Neural cell (in vitro differentiated cells): ENCODE measurements around the gene PPY. TPM values are rescaled to one million over a fixed set of nuclear protein-coding genes. Genes with fewer than 3 reads are reported as not detected.

Experiments
- H2AFZ ChIP-seq: fragments of 200-600, 300-800 bp; sonication (generic), shearing (Covaris generic); 2 replicates; pipeline ENCODE4 v1.6.0; 2014; ENCODE audit warnings: low read depth, mild to moderate bottlenecking, antibody characterized with exemption, low read length, moderate library complexity
- H3F3A ChIP-seq: fragments of 200-600 bp; shearing (Covaris generic); 2 replicates; pipeline ENCODE4 v1.6.1; 2016; ENCODE audit warnings: mild to moderate bottlenecking, moderate library complexity, mixed read lengths, antibody characterized with exemption, low read length; ENCODE audit not compliant: insufficient read depth, poor library complexity, severe bottlenecking
- H3K27ac ChIP-seq: fragments of 200-600, 300-800 bp; sonication (generic), shearing (Covaris generic); 2 replicates; pipeline ENCODE4 v1.5.1; 2014; ENCODE audit warnings: mild to moderate bottlenecking, low read length, moderate library complexity
- H3K27me3 ChIP-seq: fragments of 300-800, 200-600 bp; sonication (generic), shearing (Covaris generic); 2 replicates; pipeline ENCODE4 v1.6.0; 2014; ENCODE audit warnings: mild to moderate bottlenecking, low read depth, low read length, moderate library complexity; ENCODE audit not compliant: insufficient read depth
- H3K36me3 ChIP-seq: fragments of 300-800, 200-600 bp; sonication (generic), shearing (Covaris generic); 2 replicates; pipeline ENCODE4 v1.5.1; 2014; ENCODE audit warnings: mild to moderate bottlenecking, antibody characterized with exemption, low read length, moderate library complexity; ENCODE audit not compliant: insufficient read depth
- H3K4me2 ChIP-seq: fragments of 300-800, 200-600 bp; sonication (generic), shearing (Covaris generic); 2 replicates; pipeline ENCODE4 v1.6.0; 2014; ENCODE audit warnings: mild to moderate bottlenecking, low read length
- H3K4me3 ChIP-seq: fragments of 300-800, 200-600 bp; sonication (generic), shearing (Covaris generic); 2 replicates; pipeline ENCODE4 v1.5.1; 2014; ENCODE audit warnings: mild to moderate bottlenecking, low read length, moderate library complexity
- H3K79me2 ChIP-seq: fragments of 200-600 bp; shearing (Covaris generic); replicated peaks from 2 replicates; pipeline ENCODE4 v1.6.0; 2014; ENCODE audit warnings: mild to moderate bottlenecking, low read length, moderate library complexity; ENCODE audit not compliant: insufficient read depth
- H3K9ac ChIP-seq: fragments of 300-800, 200-600 bp; sonication (generic), shearing (Covaris generic); 2 replicates; pipeline ENCODE4 v1.6.1; 2016; ENCODE audit warnings: mild to moderate bottlenecking, low read length, mixed read lengths
- H3K9me2 ChIP-seq: fragments of 200-600 bp; shearing (Covaris generic); 2 replicates; pipeline ENCODE4 v1.6.1; 2016; ENCODE audit warnings: mild to moderate bottlenecking, low read length, mixed read lengths; ENCODE audit not compliant: insufficient read depth
- H3K9me3 ChIP-seq: fragments of 200-600, 300-800 bp; sonication (generic), shearing (Covaris generic); 2 replicates; pipeline ENCODE4 v1.6.1; 2016; ENCODE audit warnings: mild to moderate bottlenecking, mixed run types, low read length, moderate library complexity, mixed read lengths
- H4K20me1 ChIP-seq: fragments of 200-600 bp; shearing (Covaris generic); 2 replicates; pipeline ENCODE4 v1.6.1; 2016; ENCODE audit warnings: mild to moderate bottlenecking, mixed run types; ENCODE audit not compliant: insufficient read depth
- EP300 ChIP-seq: fragments of 450-650 bp; conservative IDR thresholded peaks from 2 replicates; pipeline ENCODE4 v1.6.1; 2014; ENCODE audit warnings: antibody characterized with exemption, mild to moderate bottlenecking, moderate library complexity; ENCODE audit not compliant: poor library complexity, severe bottlenecking
- EZH2 ChIP-seq: fragments of 200-600, 300-800 bp; shearing (Covaris generic), sonication (generic); IDR thresholded peaks from 2 replicates; pipeline ENCODE4 v1.6.1; 2014; ENCODE audit warnings: antibody characterized with exemption, low read length, borderline replicate concordance, mild to moderate bottlenecking; ENCODE audit not compliant: insufficient read depth, poor library complexity, severe bottlenecking
- MXI1 ChIP-seq: fragments of 450-650 bp; conservative IDR thresholded peaks from 2 replicates; pipeline ENCODE4 v1.6.1; 2014; ENCODE audit warnings: antibody characterized with exemption, mild to moderate bottlenecking; ENCODE audit not compliant: poor library complexity, severe bottlenecking
- POLR2AphosphoS5 ChIP-seq: IDR thresholded peaks from 2 replicates; pipeline ENCODE4 v1.6.1; 2012
- RAD21 ChIP-seq: fragments of 450-650 bp; conservative IDR thresholded peaks from 2 replicates; pipeline ENCODE4 v1.6.1; 2014; ENCODE audit warnings: antibody characterized with exemption, mild to moderate bottlenecking, moderate library complexity
- SMC3 ChIP-seq: fragments of 450-650 bp; conservative IDR thresholded peaks from 2 replicates; pipeline ENCODE4 v1.6.1; 2014; ENCODE audit warnings: antibody characterized with exemption, mild to moderate bottlenecking, moderate library complexity; ENCODE audit not compliant: poor library complexity
- TAF1 ChIP-seq: IDR thresholded peaks from 2 replicates; pipeline ENCODE4 v1.6.1; 2012; ENCODE audit warnings: low read depth
- polyA plus RNA-seq: library from polyadenylated mRNA; depleted of rRNA; stranded (reverse); fragments of >200 nt; gene quantifications from 2 replicates; pipeline ENCODE4 v1.2.3, GENCODE V29; 2014
- TF ChIP-seq, protein P1 (sequence below): IDR thresholded peaks from 2 replicates; pipeline ENCODE4 v1.6.1; 2012; ENCODE audit warnings: borderline replicate concordance
- TF ChIP-seq, protein P2 (sequence below): fragments of 450-650 bp; IDR thresholded peaks from 2 replicates; pipeline ENCODE4 v1.5.1; 2014; ENCODE audit warnings: antibody characterized with exemption, mild to moderate bottlenecking, moderate library complexity; ENCODE audit not compliant: poor library complexity, severe bottlenecking

The PPY gene
- polyA plus RNA-seq, 1 donor from 2014 or later, result not detected

DNA sequence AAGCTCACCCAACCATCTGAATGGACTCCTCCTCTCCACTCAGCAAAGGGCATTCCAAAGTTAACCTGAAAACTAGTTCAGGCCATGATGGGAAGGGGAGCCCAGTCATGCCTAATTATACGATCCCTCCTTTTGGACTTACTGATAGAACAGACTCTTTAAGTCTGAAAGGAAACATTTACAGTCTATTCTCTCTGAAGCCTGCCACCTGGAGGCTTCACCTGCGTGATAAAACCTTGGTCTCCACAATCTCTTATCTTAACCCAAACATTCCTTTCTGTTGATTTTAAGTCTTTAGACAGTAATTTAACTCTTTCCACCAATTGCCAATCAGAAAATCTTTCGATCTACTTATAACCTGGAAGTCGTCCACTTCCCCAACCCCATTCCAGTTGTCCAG is 25.9 kb downstream of the PPY start:
- H3K4me2 ChIP-seq, result no peak overlapping the region
- TF ChIP-seq MXI1, result no peak
- no peak for TF ChIP-seq SMC3
- no peak for TF ChIP-seq EP300
- no peak for TF ChIP-seq TAF1
- TF ChIP-seq RAD21, result no peak
- TF ChIP-seq, protein P1, sequence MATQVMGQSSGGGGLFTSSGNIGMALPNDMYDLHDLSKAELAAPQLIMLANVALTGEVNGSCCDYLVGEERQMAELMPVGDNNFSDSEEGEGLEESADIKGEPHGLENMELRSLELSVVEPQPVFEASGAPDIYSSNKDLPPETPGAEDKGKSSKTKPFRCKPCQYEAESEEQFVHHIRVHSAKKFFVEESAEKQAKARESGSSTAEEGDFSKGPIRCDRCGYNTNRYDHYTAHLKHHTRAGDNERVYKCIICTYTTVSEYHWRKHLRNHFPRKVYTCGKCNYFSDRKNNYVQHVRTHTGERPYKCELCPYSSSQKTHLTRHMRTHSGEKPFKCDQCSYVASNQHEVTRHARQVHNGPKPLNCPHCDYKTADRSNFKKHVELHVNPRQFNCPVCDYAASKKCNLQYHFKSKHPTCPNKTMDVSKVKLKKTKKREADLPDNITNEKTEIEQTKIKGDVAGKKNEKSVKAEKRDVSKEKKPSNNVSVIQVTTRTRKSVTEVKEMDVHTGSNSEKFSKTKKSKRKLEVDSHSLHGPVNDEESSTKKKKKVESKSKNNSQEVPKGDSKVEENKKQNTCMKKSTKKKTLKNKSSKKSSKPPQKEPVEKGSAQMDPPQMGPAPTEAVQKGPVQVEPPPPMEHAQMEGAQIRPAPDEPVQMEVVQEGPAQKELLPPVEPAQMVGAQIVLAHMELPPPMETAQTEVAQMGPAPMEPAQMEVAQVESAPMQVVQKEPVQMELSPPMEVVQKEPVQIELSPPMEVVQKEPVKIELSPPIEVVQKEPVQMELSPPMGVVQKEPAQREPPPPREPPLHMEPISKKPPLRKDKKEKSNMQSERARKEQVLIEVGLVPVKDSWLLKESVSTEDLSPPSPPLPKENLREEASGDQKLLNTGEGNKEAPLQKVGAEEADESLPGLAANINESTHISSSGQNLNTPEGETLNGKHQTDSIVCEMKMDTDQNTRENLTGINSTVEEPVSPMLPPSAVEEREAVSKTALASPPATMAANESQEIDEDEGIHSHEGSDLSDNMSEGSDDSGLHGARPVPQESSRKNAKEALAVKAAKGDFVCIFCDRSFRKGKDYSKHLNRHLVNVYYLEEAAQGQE, result no peak
- no peak for TF ChIP-seq POLR2AphosphoS5
- TF ChIP-seq, protein P2, sequence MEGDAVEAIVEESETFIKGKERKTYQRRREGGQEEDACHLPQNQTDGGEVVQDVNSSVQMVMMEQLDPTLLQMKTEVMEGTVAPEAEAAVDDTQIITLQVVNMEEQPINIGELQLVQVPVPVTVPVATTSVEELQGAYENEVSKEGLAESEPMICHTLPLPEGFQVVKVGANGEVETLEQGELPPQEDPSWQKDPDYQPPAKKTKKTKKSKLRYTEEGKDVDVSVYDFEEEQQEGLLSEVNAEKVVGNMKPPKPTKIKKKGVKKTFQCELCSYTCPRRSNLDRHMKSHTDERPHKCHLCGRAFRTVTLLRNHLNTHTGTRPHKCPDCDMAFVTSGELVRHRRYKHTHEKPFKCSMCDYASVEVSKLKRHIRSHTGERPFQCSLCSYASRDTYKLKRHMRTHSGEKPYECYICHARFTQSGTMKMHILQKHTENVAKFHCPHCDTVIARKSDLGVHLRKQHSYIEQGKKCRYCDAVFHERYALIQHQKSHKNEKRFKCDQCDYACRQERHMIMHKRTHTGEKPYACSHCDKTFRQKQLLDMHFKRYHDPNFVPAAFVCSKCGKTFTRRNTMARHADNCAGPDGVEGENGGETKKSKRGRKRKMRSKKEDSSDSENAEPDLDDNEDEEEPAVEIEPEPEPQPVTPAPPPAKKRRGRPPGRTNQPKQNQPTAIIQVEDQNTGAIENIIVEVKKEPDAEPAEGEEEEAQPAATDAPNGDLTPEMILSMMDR, result no peak
- no peak for TF ChIP-seq EZH2

DNA sequence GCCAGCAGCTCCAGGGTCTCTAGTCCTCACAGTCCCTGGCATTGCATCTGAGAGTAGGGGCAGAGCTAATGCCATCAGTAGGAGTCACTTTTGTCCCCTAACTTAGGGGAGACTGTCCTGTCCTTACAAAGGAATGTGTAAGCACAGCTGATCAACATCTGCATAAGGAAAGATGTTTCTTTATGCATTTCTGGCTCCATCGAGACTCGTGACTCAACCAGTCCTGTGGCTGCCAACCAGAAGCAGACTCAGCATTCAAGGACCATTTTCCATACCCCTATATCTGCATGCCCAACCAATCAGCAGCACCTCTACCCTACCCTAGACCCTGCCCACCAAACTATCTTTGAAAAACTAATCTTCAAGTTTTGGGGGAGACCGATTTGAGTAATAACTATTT is 26.7 kb downstream of the PPY start:
- no peak overlapping the region for H3K4me2 ChIP-seq
- H3K27ac ChIP-seq, result no peak overlapping the region
- H3K9me2 ChIP-seq, result no peaks in the 10 kb centered on the region
- H3F3A ChIP-seq, result no peaks in the 10 kb centered on the region
- no peaks in the 10 kb centered on the region for H3K27me3 ChIP-seq
- no peaks in the 10 kb centered on the region for H4K20me1 ChIP-seq
- no peaks in the 10 kb centered on the region for H3K79me2 ChIP-seq
- H3K4me3 ChIP-seq, result no peak overlapping the region
- no peaks in the 10 kb centered on the region for H3K9me3 ChIP-seq
- no peak overlapping the region for H2AFZ ChIP-seq
- H3K36me3 ChIP-seq, result no peaks in the 10 kb centered on the region
- TF ChIP-seq EZH2 (no peak), POLR2AphosphoS5 (no peak), MXI1 (no peak), SMC3 (no peak), TAF1 (no peak)
- TF ChIP-seq, protein P2, result no peak
- H3K9ac ChIP-seq, result no peak overlapping the region

More for the DNA sequence above, 25.9 kb downstream of the PPY start:
- H2AFZ ChIP-seq, result no peak overlapping the region
- H3K79me2 ChIP-seq, result no peaks in the 10 kb centered on the region
- H3F3A ChIP-seq, result no peaks in the 10 kb centered on the region
- no peaks in the 10 kb centered on the region for H3K9me2 ChIP-seq
- no peak overlapping the region for H3K4me3 ChIP-seq
- no peaks in the 10 kb centered on the region for H3K36me3 ChIP-seq
- no peaks in the 10 kb centered on the region for H4K20me1 ChIP-seq
- H3K9me3 ChIP-seq, result no peaks in the 10 kb centered on the region
- H3K27ac ChIP-seq, result no peak overlapping the region
- H3K9ac ChIP-seq, result no peak overlapping the region
- H3K27me3 ChIP-seq, result no peaks in the 10 kb centered on the region
